GM19328 (cell line): ENCODE results near the gene LAMA2.
"Not testable (repeated sequence)": the region's sequence is repeated elsewhere in the genome, so short reads cannot be mapped to it uniquely, and the experiment has no call there.

Source experiments
- ATAC-seq: cut with Tn5 transposase; IDR thresholded peaks from one replicate; pipeline ENCODE4 v1.9.1; 2021; ENCODE audit warnings: mild to moderate bottlenecking, moderate library complexity; ENCODE audit not compliant: unreplicated experiment

LAMA2 gene

GRCh38 chr6:129113637-129114036, 230.7 kb downstream of the LAMA2 start:
- ATAC-seq = no peak

- no peak for ATAC-seq
Measured at GRCh38 chr6:129114636-129115391, 231.9 kb downstream of the LAMA2 start.

GRCh38 chr6:129115471-129115870, 232.5 kb downstream of the LAMA2 start:
- ATAC-seq = no peak

GRCh38 chr6:129117355-129117754, 234.4 kb downstream of the LAMA2 start:
- no peak for ATAC-seq

- no peak for ATAC-seq
Measured at GRCh38 chr6:129120856-129121638, 238.1 kb downstream of the LAMA2 start.

GRCh38 chr6:129124347-129124746, 241.4 kb downstream of the LAMA2 start:
- no peak for ATAC-seq

DNA sequence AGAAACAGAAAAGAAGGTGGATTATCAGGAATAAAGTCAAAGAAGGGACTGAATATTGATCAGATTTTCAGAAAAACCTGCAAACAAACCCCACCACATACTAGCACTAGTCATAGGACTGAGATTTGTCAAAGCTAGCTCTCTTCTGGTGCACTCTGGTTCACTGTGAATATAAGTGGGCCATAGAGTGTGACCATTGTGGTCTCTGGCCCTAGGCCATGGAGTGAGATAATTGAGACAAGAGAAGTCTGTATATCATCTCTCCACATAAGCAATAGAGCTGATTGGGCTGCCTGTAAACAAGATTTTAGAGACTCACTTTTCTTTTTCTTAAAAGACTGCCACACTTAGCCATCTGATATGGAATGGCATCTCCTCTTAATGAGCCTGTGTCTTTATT, 247.2 kb downstream of the LAMA2 start:
- no peak for ATAC-seq

- no peak for ATAC-seq
Measured at GRCh38 chr6:129130959-129131681, 248.2 kb downstream of the LAMA2 start.

- no peak for ATAC-seq
Measured at GRCh38 chr6:129133770-129134192, 250.8 kb downstream of the LAMA2 start.

- ATAC-seq = no peak
Measured at GRCh38 chr6:129134535-129134934, 251.6 kb downstream of the LAMA2 start.

- no peak for ATAC-seq
Measured at GRCh38 chr6:129135451-129135850, 252.5 kb downstream of the LAMA2 start.

GRCh38 chr6:129136751-129137150, 253.8 kb downstream of the LAMA2 start:
- no peak for ATAC-seq

GRCh38 chr6:129138739-129139405, 255.9 kb downstream of the LAMA2 start:
- no peak for ATAC-seq

DNA sequence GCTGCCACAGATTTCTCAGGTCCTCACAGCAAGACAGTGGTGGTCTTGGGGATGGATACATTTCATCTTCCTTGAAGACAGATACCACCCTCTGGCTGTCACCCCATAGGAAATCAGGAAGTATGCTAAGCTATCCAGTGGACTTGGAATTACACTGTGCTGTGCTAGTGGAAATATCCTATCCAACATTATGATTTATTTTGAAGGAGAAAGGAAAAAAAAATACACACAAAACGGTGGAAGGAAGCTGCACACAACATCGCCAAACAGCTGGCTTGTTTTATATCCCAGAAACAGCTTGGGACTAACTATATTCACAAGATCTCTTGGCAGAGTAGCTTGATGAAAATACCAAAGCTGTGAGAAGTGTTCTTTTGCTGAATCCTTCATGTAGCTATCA, 257.6 kb downstream of the LAMA2 start:
- no peak for ATAC-seq

DNA sequence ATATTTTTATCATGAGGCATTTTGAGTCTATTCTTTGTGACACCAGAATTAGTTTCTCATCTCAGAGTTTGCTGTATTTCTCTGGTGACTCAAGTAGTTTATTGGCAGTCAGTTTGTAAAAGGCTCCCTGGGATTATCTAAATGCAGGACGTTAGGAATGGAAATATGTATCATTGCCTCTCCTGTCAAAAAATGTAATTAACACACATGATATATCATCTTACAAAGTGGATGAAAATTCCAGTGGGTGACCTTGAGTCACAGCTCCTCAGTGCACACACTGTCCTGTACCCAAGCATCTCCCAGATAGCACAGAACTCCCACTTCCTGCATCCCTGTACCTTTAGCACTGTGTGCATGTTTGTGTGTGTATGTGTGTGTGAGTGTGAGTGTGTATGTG, 258.6 kb downstream of the LAMA2 start:
- no peak for ATAC-seq

DNA sequence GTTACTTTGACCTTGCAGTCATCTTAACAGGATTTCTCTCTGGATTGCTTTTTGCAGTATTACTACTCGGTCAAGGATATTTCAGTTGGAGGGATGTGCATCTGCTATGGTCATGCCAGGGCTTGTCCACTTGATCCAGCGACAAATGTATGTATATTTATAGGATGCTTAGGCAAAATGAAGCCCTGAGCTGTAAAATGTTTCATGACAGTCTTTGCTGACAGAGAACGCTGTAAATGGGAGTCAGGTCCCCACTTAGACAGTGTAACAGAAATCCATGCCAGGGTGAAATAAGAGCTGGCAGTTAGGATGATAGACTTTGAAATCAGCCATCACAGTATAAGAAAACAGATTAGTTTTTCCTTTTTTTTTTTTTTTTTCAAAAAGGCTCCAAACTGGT, 264.0 kb downstream of the LAMA2 start:
- ATAC-seq = no peak

DNA sequence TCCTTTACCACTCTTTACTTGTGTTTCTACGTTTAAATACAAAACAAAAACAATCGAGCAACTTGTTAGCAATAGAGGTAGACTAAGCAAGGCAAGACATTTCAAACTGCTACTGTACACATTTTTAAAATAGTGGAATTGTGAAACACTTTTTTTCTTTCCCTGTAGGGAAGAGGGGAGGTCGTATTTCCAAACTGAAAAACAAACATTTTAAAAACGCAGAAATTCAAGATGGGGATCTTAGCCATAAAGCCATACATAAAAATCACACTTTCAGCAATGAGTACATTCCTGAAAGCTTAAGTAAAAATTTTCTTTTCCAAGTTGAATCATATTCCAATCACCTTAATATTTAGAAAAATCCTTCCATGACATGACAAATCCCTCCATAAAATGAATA, 267.6 kb downstream of the LAMA2 start:
- no peak for ATAC-seq

- ATAC-seq = no peak
Measured at GRCh38 chr6:129153257-129153656, 270.3 kb downstream of the LAMA2 start.

- ATAC-seq = not testable (repeated sequence)
Measured at GRCh38 chr6:129159242-129159641, 276.3 kb downstream of the LAMA2 start.

DNA sequence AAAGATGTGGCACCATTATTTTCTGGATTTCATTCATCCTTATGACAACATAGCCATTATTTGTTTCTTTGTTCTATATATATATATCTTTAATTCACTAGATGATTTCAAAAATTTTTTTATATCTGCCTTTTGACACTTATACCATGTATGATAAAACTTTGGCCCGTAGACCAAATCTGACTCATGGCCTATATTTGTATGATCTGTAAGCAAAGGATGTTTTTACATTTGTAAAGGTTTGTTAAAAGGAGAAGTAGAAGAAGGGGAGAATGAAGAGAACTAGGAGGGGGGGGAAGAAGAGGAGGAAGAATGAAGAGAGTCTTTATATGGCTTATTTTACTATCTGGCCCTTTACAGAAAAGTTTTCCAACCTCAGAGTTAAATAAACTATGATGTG, 279.7 kb downstream of the LAMA2 start:
- ATAC-seq = no peak

GRCh38 chr6:129163551-129163950, 280.6 kb downstream of the LAMA2 start:
- no peak for ATAC-seq
